HepG2 (cell line): ENCODE measurements around the gene ZNF367.

Source experiments
- GATAD2A ChIP-seq: IDR thresholded peaks from 2 replicates; pipeline ENCODE4 v1.6.1; 2016
- PAX8 ChIP-seq: sonication (generic); formaldehyde crosslinking; IDR thresholded peaks from 2 replicates; pipeline ENCODE4 v1.8.0; 2022; ENCODE audit warnings: mild to moderate bottlenecking, missing genetic modification reagents, borderline replicate concordance
- POLR2G ChIP-seq: fragments of 200-400 bp; formaldehyde crosslinking; IDR thresholded peaks from 2 replicates; pipeline ENCODE4 v1.6.1; 2018; ENCODE audit warnings: mild to moderate bottlenecking, low read depth, low read length, moderate library complexity
- USF2 ChIP-seq, 2 experiments: sonication (generic) in 1 of 2; formaldehyde crosslinking in 1 of 2; IDR thresholded peaks; 2 replicates each; pipeline versions ENCODE4 v1.5.1 to v1.6.1; 2011 to 2020; ENCODE audit warnings: borderline replicate concordance in 1 of 2, low read depth in 1 of 2, low read length in 1 of 2, mild to moderate bottlenecking in 1 of 2, missing genetic modification reagents in 1 of 2, moderate library complexity in 1 of 2

GRCh38 chr9:96462541-96462940 lies 44.4 kb upstream of the ZNF367 start:
- TF ChIP-seq USF2 (IDR thresholded peaks at IDR 0.05; ENCODE audit: low read depth, low read length) (no peak), USF2 (CRISPR knock-in tag; IDR thresholded peaks at IDR 0.05; ENCODE audit: borderline replicate concordance) (no peak), PAX8 (CRISPR knock-in tag) (no peak), POLR2G (no peak), GATAD2A (CRISPR knock-in tag) (no peak)
